HCT116 (cell line): ENCODE results near the gene MED25. TPM values are rescaled to one million over a fixed set of nuclear protein-coding genes. Genes with fewer than 3 reads are reported as not detected.

Experiments used
- ATAC-seq: fragments of 200-7000 bp; cut with Tn5 transposase; 2 replicates; pipeline ENCODE4 v1.9.1; 2020; ENCODE audit warnings: mild to moderate bottlenecking, moderate library complexity
- BruUV-seq: library from RNA; stranded (reverse); fragments of 400-500 nt; replicated peaks from 2 replicates; lab custom pipeline; 2021; lab: Mats Ljungman, UMichigan
- CTCF ChIA-PET: fragments of 300-600 bp; sonication (Branson Sonifier 250); formaldehyde crosslinking; loops from one replicate; lab custom pipeline; 2021; ENCODE audit warnings: antibody characterized with exemption; lab: Charles Lee
- POLR2A ChIA-PET: fragments of 300-600, 350-600 bp; sonication (Branson Sonifier 250); formaldehyde crosslinking; loops from one replicate; lab custom pipeline; 2021; ENCODE audit warnings: antibody characterized with exemption; lab: Charles Lee
- RAD21 ChIA-PET, 2 experiments: fragments of 300-600 bp; sonication (Branson Sonifier 250); formaldehyde crosslinking; loops; one replicate each; lab custom pipeline; 2023; ENCODE audit warnings: low total read pairs in 2 of 2; ENCODE audit not compliant: uncharacterized antibody in 2 of 2, unreplicated experiment in 2 of 2, low non-redundant PET in 1 of 2; lab: Charles Lee
- DNase-seq: peaks from one replicate; pipeline ENCODE4 v3.0.0-alpha.2; 2010; ENCODE audit warnings: low read depth, low spot score
- H2AFZ ChIP-seq: fragments of 200-600 bp; shearing (Covaris generic), sonication (generic); 2 replicates; pipeline ENCODE4 v1.6.1; 2017; ENCODE audit warnings: low read depth, mixed run types, mixed read lengths, antibody characterized with exemption, low read length; ENCODE audit not compliant: poor library complexity, severe bottlenecking
- H3K27ac ChIP-seq: 2 replicates; pipeline ENCODE4 v1.5.1; 2012; ENCODE audit warnings: low read depth, low read length
- H3K27me3 ChIP-seq: fragments of 200-600 bp; sonication (generic); 2 replicates; pipeline ENCODE4 v1.6.1; 2016; ENCODE audit warnings: mixed run types, low read length, mixed read lengths; ENCODE audit not compliant: insufficient read depth
- H3K36me3 ChIP-seq, 2 experiments: fragments of 200-500 bp in 1 of 2; fragments of 200-600 bp in 1 of 2; sonication (Bioruptor generic) in 1 of 2; sonication (generic) in 1 of 2; 2 replicates each; pipeline versions ENCODE4 v1.5.1 to v1.6.1; 2014 to 2016; ENCODE audit warnings: low read length in 2 of 2, inconsistent platforms in 1 of 2, mixed read lengths in 1 of 2, mixed run types in 1 of 2; ENCODE audit not compliant: insufficient read depth in 2 of 2, control insufficient read depth in 1 of 2
- H3K4me1 ChIP-seq, 2 experiments: fragments of 200-600 bp in 1 of 2; sonication (generic) in 1 of 2; 2 replicates each; pipeline versions ENCODE4 v1.5.1 to v1.6.1; 2012 to 2017; ENCODE audit warnings: low read length in 2 of 2, inconsistent platforms in 1 of 2, mild to moderate bottlenecking in 1 of 2, mixed read lengths in 1 of 2, mixed run types in 1 of 2, moderate library complexity in 1 of 2; ENCODE audit not compliant: insufficient read depth in 2 of 2, control insufficient read depth in 1 of 2
- H3K4me2 ChIP-seq: fragments of 200-600 bp; sonication (generic); 2 replicates; pipeline ENCODE4 v1.6.1; 2017; ENCODE audit warnings: mixed run types, low read length, mixed read lengths
- H3K4me3 ChIP-seq, 2 experiments: fragments of 200-600 bp in 1 of 2; sonication (generic) in 1 of 2; replicated peaks in 1 of 2; 2 replicates each; pipeline ENCODE4 v1.5.1; 2011 to 2016; ENCODE audit warnings: low read length in 2 of 2, control low read depth in 1 of 2, low read depth in 1 of 2, mild to moderate bottlenecking in 1 of 2, mixed read lengths in 1 of 2, mixed run types in 1 of 2
- H3K79me2 ChIP-seq: fragments of 200-600 bp; sonication (generic); 2 replicates; pipeline ENCODE4 v1.6.1; 2017; ENCODE audit warnings: mild to moderate bottlenecking, mixed run types, low read length, moderate library complexity, mixed read lengths; ENCODE audit not compliant: insufficient read depth
- H3K9ac ChIP-seq: fragments of 200-600 bp; sonication (generic); 2 replicates; pipeline ENCODE4 v1.6.1; 2016; ENCODE audit warnings: low read length, mixed read lengths
- H3K9me2 ChIP-seq: fragments of 200-600 bp; sonication (generic), shearing (Covaris generic); 2 replicates; pipeline ENCODE4 v1.6.1; 2017; ENCODE audit warnings: mixed run types, mild to moderate bottlenecking, moderate library complexity; ENCODE audit not compliant: insufficient read depth
- H3K9me3 ChIP-seq, 2 experiments: fragments of 200-500 bp in 1 of 2; fragments of 200-600 bp in 1 of 2; sonication (Bioruptor generic) in 1 of 2; sonication (generic) in 1 of 2; 2 replicates each; pipeline ENCODE4 v1.6.1; 2014 to 2017; ENCODE audit warnings: low read length in 2 of 2, mixed read lengths in 2 of 2, inconsistent platforms in 1 of 2, low read depth in 1 of 2, mild to moderate bottlenecking in 1 of 2, mixed run types in 1 of 2, moderate library complexity in 1 of 2; ENCODE audit not compliant: control insufficient read depth in 1 of 2, insufficient read depth in 1 of 2
- H4K20me1 ChIP-seq: fragments of 200-600 bp; sonication (generic), shearing (Covaris generic); 2 replicates; pipeline ENCODE4 v1.6.1; 2017; ENCODE audit warnings: mixed run types, mild to moderate bottlenecking, moderate library complexity; ENCODE audit not compliant: insufficient read depth
- CEBPB ChIP-seq: IDR thresholded peaks from 2 replicates; pipeline ENCODE4 v1.6.1; 2012; ENCODE audit warnings: low read depth
- CTCF ChIP-seq, 3 experiments: fragments of 200-600 bp in 1 of 3; sonication (generic) in 1 of 3; IDR thresholded peaks in 2 of 3; conservative IDR thresholded peaks in 1 of 3; 2 replicates each; pipeline ENCODE4 v1.5.1; 2012 to 2017; ENCODE audit warnings: low read depth in 2 of 3, low read length in 2 of 3, antibody characterized with exemption in 1 of 3, borderline replicate concordance in 1 of 3, control low read depth in 1 of 3, mild to moderate bottlenecking in 1 of 3, mixed read lengths in 1 of 3, mixed run types in 1 of 3, moderate library complexity in 1 of 3; ENCODE audit not compliant: insufficient read depth in 1 of 3
- ELF1 ChIP-seq: IDR thresholded peaks from 2 replicates; pipeline ENCODE4 v1.6.1; 2012; ENCODE audit warnings: low read depth, borderline replicate concordance
- EZH2 ChIP-seq: fragments of 200-600 bp; sonication (generic); IDR thresholded peaks from 2 replicates; pipeline ENCODE4 v1.6.1; 2017; ENCODE audit warnings: antibody characterized with exemption, mixed run types
- EZH2phosphoT487 ChIP-seq: fragments of 200-600 bp; IDR thresholded peaks from 2 replicates; pipeline ENCODE4 v1.6.1; 2018; ENCODE audit warnings: antibody characterized with exemption, borderline replicate concordance
- RAD21 ChIP-seq: IDR thresholded peaks from 2 replicates; pipeline ENCODE4 v1.6.1; 2012; ENCODE audit warnings: low read depth, mild to moderate bottlenecking
- REST ChIP-seq: IDR thresholded peaks from 2 replicates; pipeline ENCODE4 v1.6.1; 2012; ENCODE audit warnings: low read depth
- SRF ChIP-seq: IDR thresholded peaks from 2 replicates; pipeline ENCODE4 v1.6.1; 2012; ENCODE audit warnings: low read depth
- intact Hi-C: fragments of 100-400 bp; cut with micrococcal nuclease; formaldehyde crosslinking; loops from 2 replicates; pipeline ENCODE4 v1.10.0; 2022
- total RNA-seq: library from RNA; stranded (reverse); gene quantifications from one replicate; pipeline ENCODE4 v1.2.1, GENCODE V29; 2021; ENCODE audit not compliant: unreplicated experiment
- TF ChIP-seq, protein P1 (sequence below): IDR thresholded peaks from 2 replicates; pipeline ENCODE4 v1.6.1; 2011; ENCODE audit warnings: mild to moderate bottlenecking, low read length, moderate library complexity; ENCODE audit not compliant: insufficient replicate concordance; ENCODE audit errors: extremely low read depth

Gene MED25
- total RNA-seq, 1 experiment from 2014 or later, result 77.7 TPM

DNA sequence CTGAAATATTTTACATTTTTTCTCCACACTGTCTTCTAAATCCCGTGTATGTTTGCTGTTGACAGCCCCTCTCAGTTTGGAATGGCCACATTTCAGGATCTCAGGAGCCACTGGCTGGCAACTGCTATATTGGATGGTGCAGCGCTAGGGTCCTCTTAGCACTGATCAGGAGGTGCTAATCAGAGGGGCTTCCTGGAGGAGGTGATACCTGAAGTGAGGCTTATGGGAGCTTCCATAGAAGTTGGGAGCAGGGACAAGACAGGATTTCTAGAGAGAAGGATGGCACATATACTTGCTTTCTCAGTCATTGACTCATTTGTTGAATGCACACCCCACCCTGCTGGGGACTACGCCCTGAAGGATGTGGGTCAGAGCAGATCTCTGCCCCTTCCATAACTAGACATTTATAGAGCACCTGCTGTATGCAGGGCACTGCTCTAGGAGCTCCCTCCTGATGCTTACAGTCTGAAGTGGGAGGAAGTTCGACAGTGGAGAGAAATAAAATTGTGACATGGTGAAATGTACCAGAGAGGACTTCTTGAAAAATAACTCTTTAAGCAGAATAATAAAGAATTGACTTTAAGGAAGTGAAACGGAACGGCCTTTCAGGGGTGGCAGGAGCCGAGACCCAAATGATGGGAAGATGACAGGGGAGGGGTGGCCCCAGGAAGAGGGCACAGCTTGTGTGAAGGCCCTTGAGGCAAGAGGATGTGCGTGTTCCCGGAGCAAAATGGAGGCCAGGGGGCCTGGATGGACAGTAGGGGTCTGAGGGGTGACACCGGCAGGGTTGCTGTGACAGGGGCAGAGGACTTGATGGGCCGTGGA, 38.1 kb upstream of the MED25 start:
- no peak for ATAC-seq
- CTCF ChIA-PET, result no interaction called here

More for the DNA sequence above, 38.1 kb upstream of the MED25 start:
- Histone ChIP-seq H4K20me1 (no peaks in the 10 kb centered on the region), H3K27ac (no peak overlapping the region), H2AFZ (no peak overlapping the region), H3K9me3 (no peaks in the 10 kb centered on the region), H3K4me3 (no peak overlapping the region), H3K9me2 (no peaks in the 10 kb centered on the region), H3K4me1 (peaks cover 0 to under 1% of the 10 kb centered on the region in 2 experiments; a peak in 1 of 4 replicates), H3K27me3 (no peaks in the 10 kb centered on the region), H3K79me2 (peaks cover 4% of the 10 kb centered on the region; the same call in 1 of the 2 replicates), H3K36me3 (peaks cover 1 to 10% of the 10 kb centered on the region in 2 experiments; a peak in 2 of 4 replicates), H3K4me2 (no peak overlapping the region), H3K9ac (no peak overlapping the region)
- TF ChIP-seq CTCF (IDR thresholded peaks at IDR 0.05 in 2 of 3, conservative IDR thresholded peaks at IDR 0.05 in 1 of 3; ENCODE audit: borderline replicate concordance in 1 of 3, insufficient read depth in 1 of 3, low read depth in 2 of 3, low read length in 2 of 3) (no peak), REST (no peak), EZH2 (no peak), ELF1 (no peak), EZH2phosphoT487 (no peak), RAD21 (no peak), SRF (no peak), CEBPB (no peak)
- TF ChIP-seq, protein P1, sequence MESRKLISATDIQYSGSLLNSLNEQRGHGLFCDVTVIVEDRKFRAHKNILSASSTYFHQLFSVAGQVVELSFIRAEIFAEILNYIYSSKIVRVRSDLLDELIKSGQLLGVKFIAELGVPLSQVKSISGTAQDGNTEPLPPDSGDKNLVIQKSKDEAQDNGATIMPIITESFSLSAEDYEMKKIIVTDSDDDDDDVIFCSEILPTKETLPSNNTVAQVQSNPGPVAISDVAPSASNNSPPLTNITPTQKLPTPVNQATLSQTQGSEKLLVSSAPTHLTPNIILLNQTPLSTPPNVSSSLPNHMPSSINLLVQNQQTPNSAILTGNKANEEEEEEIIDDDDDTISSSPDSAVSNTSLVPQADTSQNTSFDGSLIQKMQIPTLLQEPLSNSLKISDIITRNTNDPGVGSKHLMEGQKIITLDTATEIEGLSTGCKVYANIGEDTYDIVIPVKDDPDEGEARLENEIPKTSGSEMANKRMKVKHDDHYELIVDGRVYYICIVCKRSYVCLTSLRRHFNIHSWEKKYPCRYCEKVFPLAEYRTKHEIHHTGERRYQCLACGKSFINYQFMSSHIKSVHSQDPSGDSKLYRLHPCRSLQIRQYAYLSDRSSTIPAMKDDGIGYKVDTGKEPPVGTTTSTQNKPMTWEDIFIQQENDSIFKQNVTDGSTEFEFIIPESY, result no peak
- no TSS peak for BruUV-seq
- intact Hi-C loops, result no loop called here
- ChIA-PET RAD21 (interaction anchor here in 1 of 2 experiments (0.6 kb wide), 1 partner anchor 68 kb away, joined by 3 read pairs; no protein-coding TSS in a partner anchor), POLR2A (no interaction called here)
- DNase-seq, result no peak
